Measurements from ENCODE around the gene GATD1.
A peak's percentile ranks its signal among the peaks of the same experiment; 100 is the strongest.
"Not testable (repeated sequence)": the region's sequence is repeated elsewhere in the genome, so short reads cannot be mapped to it uniquely, and the experiment has no call there.

The GATD1 gene

GRCh38 chr11:761526-762108 lies 15.7 kb downstream of the GATD1 start:
- no peak for DNase-seq

- no peak for DNase-seq
Measured at GRCh38 chr11:760236-760635, 17.1 kb downstream of the GATD1 start.

DNA sequence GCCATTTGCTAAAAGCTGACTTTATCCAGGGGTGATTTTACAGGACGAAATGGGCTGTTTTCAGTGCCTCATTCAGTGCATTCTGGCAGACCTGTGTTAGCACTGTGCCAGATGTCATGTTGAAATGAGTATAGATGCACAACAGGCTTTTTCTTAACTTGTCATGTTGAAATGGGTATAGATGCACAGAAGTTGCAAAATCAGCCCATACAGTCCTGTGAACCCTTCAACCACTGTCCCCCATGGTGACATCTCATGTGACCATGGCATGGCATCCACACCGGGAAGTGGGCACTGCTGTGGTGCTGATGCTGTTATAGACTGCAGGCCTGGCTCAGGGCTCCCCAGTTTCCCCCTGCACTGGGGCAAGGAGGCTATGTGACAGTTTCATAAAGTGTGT lies 27.6 kb downstream of the GATD1 start:
- no peak for DNase-seq

- DNase-seq = peak; percentile 64
Measured at GRCh38 chr11:748007-748359, 29.3 kb downstream of the GATD1 start.

- peak; percentile 94 for DNase-seq
Measured at GRCh38 chr11:747158-748006, 29.9 kb downstream of the GATD1 start, which contains the start of gene TALDO1. Gene TALDO1 (plus strand): TSS chr11:747464. CDS start chr11:747482, 18 bp downstream.

GRCh38 chr11:746289-747157 lies 30.8 kb downstream of the GATD1 start:
- no peak for DNase-seq

DNA sequence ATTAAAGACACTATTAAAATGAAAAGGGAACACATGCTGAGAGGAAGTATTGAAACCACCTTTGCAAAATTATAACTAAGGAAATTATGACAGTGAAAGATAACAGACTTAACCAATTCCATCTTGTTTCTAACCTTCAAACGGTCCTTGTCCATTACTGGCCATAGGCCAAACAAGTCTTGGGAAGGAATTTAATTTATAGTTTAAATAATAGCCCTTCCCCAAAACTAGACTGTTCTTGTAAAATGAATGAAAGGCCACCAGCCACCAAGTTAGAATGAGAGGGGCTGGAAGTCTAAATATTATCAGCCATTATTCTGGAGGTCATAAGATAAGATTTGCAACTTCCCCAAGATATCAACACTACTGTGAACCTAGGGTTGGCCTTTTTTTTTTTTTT lies 31.9 kb downstream of the GATD1 start:
- no peak for DNase-seq

- no peak for DNase-seq
Measured at GRCh38 chr11:742571-743201, 34.6 kb downstream of the GATD1 start.

DNA sequence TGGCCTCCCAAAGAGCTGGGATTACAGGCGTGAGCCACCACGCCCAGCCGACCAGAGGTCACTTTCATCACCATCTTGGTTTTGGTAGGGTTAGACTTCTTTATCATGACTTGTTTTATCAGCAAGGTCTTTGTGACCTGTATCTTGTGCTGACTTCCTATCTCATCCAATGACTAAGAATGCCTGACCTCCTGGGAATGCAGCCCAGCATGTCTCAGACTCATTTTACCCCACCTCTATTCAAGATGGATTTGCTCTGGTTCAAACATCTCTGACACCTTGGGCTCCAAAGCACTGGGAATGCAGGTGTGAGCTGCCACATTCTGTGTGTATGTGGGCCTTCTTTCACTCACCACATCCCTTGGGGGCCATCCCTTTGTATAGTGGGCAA lies 35.1 kb downstream of the GATD1 start:
- no peak for DNase-seq

DNA sequence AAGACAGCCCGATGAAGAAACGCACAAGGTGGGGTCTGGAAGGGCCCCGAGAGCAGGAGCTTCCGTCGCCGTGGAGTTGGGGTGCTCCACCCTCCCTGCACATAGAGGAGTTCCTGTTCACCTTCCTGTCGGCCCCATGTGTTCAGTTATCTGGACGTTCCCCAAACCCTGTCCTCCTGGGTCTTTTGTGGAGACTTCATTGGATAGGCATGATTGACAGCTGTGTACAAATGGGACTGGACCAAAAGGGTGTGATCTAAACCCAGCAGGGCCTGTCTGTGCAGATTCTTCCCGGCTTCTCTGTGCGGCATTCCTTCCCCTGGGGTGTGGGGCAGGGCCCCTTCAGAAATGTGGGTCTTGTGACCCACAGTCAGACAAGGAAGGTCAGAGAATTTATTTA lies 39.4 kb downstream of the GATD1 start:
- DNase-seq = not testable (repeated sequence)

- no peak for DNase-seq
Measured at GRCh38 chr11:737366-737765, 39.9 kb downstream of the GATD1 start.

GRCh38 chr11:734541-734940 lies 42.7 kb downstream of the GATD1 start:
- DNase-seq = not testable (repeated sequence)

GRCh38 chr11:733072-733471 lies 44.2 kb downstream of the GATD1 start:
- DNase-seq = no peak

- DNase-seq = no peak
Measured at GRCh38 chr11:729492-730074, 47.7 kb downstream of the GATD1 start.

- no peak for DNase-seq
Measured at GRCh38 chr11:728901-729491, 48.3 kb downstream of the GATD1 start.

GRCh38 chr11:727859-728748 lies 49.2 kb downstream of the GATD1 start:
- peak; percentile 92 for DNase-seq

DNA sequence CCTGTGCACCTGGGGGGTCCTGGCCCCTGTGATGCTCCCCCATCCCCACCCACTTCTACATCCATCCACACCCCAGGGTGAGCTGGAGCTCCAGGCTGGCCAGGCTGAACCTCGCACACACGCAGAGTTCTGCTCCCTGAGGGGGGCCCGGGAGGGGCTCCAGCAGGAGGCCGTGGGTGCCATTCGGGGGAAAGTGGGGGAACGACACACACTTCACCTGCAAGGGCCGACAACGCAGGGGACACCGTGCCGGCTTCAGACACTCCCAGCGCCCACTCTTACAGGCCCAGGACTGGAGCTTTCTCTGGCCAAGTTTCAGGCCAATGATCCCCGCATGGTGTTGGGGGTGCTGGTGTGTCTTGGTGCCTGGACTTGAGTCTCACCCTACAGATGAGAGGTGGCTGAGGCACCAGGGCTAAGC lies 50.0 kb downstream of the GATD1 start:
- DNase-seq = no peak

DNA sequence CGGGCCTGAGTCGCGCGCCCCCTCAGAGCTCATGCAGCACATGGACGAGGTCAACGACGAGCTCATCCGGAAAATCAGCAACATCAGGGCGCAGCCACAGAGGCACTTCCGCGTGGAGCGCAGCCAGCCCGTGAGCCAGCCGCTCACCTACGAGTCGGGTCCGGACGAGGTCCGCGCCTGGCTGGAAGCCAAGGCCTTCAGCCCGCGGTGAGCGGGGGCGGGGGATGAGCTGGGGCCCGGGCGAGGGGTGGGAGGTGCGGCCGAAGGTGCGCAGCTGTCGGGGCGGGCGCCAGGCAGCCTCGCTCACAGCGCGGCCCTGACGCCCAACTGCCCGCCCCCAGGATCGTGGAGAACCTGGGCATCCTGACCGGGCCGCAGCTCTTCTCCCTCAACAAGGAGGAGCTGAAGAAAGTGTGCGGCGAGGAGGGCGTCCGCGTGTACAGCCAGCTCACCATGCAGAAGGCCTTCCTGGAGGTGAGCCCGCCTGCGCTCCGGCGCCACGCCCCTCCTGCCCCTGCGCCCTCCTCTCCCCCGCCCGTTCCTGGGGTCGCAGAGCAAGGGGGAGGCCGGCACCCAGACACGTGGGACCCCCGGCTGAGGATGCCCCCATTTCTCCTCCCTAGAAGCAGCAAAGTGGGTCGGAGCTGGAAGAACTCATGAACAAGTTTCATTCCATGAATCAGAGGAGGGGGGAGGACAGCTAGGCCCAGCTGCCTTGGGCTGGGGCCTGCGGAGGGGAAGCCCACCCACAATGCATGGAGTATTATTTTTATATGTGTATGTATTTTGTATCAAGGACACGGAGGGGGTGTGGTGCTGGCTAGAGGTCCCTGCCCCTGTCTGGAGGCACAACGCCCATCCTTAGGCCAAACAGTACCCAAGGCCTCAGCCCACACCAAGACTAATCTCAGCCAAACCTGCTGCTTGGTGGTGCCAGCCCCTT lies 50.7 kb downstream of the GATD1 start:
- peak; percentile 83 for DNase-seq

DNA sequence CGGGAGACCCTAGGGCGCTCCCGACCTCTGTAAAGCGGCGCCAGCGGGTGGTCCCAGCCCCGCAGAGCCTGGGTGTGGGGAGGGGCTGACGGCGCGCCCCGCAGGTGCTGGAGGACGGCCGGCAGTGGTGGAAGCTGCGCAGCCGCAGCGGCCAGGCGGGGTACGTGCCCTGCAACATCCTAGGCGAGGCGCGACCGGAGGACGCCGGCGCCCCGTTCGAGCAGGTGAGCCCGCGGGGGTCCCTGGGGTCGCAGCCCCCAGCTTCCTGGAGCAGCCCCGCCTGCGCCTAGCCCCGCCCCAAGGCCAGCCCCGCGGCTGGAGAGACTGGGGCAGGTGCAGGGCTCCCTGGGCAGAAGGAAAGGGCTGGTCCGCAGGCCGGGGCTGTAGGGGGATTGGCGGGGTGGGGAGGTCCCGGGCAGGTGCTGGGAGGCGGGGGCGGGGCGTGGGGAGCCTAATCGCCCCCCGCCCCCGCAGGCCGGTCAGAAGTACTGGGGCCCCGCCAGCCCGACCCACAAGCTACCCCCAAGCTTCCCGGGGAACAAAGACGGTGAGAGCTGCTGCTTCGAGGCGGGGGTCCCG lies 51.6 kb downstream of the GATD1 start:
- DNase-seq = peak; percentile 73

Measured in activated CD8-positive, alpha-beta memory T cell treated with anti-CD3 and anti-CD28 coated beads for 24 hours (primary cell).